IPS DF 6.9 (cell line): ENCODE measurements around the gene RSPH6A.

Experiments
- DNase-seq: peaks from one replicate; pipeline ENCODE4 v3.0.0-alpha.2; 2013; ENCODE audit warnings: low read depth, low spot score
- H3K27ac ChIP-seq: one replicate; pipeline ENCODE4 v1.5.1; 2013; ENCODE audit warnings: low read length, control low read depth
- H3K27me3 ChIP-seq: 2 replicates; pipeline ENCODE4 v1.6.1; 2013; ENCODE audit warnings: mild to moderate bottlenecking, low read length; ENCODE audit not compliant: control insufficient read depth, insufficient read depth
- H3K36me3 ChIP-seq: 2 replicates; pipeline ENCODE4 v1.6.1; 2013; ENCODE audit warnings: low read length; ENCODE audit not compliant: control insufficient read depth, insufficient read depth
- H3K4me1 ChIP-seq: 2 replicates; pipeline ENCODE4 v1.6.1; 2013; ENCODE audit warnings: low read length; ENCODE audit not compliant: control insufficient read depth, insufficient read depth
- H3K4me3 ChIP-seq: 2 replicates; pipeline ENCODE4 v1.5.1; 2013; ENCODE audit warnings: mild to moderate bottlenecking, low read length
- H3K9me3 ChIP-seq: 2 replicates; pipeline ENCODE4 v1.6.1; 2013; ENCODE audit warnings: low read length, inconsistent platforms; ENCODE audit not compliant: control insufficient read depth, insufficient read depth
- WGBS: extraction: QIAGEN DNeasy Blood & Tissue Kit; methylation state at CpG from one replicate; pipeline ENCODE4 v1.1.7; 2013; ENCODE audit warnings: mixed read lengths, missing lambda C conversion rate; ENCODE audit not compliant: insufficient read length, insufficient coverage; 5-methylcytosine and 5-hydroxymethylcytosine counted together

The RSPH6A gene

DNA sequence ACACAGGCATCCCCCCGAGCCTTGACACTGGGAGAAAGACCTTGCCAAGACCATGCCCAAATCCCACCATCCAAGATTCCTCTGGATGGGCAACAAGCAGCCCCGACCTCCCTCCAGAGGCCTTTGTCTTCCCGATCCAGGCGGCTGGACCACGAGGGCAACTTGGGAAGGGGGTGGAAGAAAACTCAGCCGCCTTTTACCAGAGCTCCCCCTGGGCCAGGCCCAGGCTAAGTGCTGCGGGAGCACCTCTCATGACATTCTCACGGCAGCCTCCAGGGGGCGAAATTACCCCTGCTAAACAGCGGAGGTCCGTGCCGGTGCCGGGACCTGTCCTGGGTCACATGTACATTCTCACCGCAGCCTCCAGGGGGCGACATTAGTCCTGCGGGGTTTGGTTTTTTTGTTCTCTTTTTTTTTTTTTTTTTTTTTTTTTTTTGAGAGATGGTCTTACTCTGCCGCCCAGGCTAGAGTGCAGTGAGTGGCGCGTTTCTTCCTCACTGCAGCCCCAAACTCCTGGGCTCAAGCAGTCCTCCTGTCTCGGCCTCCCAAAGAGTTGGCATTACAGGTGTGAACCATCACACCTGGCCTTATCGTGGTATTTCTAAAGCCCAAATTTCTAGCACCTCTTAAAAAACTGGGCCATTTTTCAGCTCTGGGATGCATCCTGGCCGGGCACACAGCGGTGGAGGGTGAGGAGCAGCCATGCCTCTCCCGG, 2.1 kb upstream of the RSPH6A start:
- WGBS = no CpG with 5 or more reads among the region's 24 CpGs
- DNase-seq = peak; percentile 96
- H3K9me3 ChIP-seq = no peaks in the 10 kb centered on the region
- peak overlapping the region; percentile 45; the same call in 1 of the 2 replicates for H3K4me3 ChIP-seq
- no peaks in the 10 kb centered on the region for H3K27me3 ChIP-seq
- no peak overlapping the region for H3K27ac ChIP-seq
- H3K36me3 ChIP-seq = 0 out of 2 replicates have a peak, but pooled peaks cover 4% of the 10 kb centered on the region
- H3K4me1 ChIP-seq = peaks cover 8% of the 10 kb centered on the region

DNA sequence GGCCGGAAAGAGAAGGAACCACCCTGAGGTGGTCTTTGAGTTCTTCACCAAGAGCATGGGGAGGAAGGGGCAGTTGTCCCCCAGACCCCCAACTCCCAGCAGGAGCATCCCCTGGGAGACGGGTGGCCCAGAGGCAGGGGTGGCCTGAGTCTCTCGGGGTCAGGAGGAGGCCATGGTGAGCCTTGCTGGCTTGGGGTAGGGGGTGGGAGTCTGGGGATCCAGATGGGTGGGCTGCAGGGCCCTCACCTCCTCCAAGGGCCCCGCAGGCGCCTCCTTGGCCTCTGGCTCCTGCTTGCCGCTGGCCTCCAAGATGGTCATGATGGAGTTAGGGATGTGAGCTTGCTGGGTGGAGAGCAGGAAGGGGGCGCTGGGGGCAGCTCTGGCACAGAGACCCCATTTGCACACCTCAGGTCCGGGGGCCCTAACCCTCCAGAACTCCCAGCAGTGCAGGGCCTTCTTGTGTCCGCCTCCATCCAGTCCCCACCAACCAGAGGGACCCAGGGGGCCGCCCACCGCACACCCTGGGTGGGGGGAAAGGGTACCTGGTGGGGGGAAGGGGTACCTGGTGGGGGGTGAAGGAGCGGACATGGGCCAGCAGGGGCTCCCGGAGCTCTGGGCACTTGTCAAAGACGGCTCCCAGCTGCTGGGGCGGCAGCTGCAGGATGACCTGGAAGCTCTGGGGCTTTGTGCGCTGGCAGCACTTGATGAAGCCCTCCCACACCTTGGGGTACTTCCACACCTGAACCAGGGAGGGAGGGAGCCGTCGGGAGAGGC, 1.3 kb upstream of the RSPH6A start:
- WGBS = no CpG with 5 or more reads among the region's 18 CpGs
- peak overlapping the region; percentile 45; the same call in 1 of the 2 replicates for H3K4me3 ChIP-seq
- 0 out of 2 replicates have a peak, but pooled peaks cover 4% of the 10 kb centered on the region for H3K36me3 ChIP-seq
- H3K27ac ChIP-seq = no peak overlapping the region
- H3K4me1 ChIP-seq = peaks cover 8% of the 10 kb centered on the region
- no peaks in the 10 kb centered on the region for H3K27me3 ChIP-seq
- DNase-seq = no peak
- no peaks in the 10 kb centered on the region for H3K9me3 ChIP-seq

DNA sequence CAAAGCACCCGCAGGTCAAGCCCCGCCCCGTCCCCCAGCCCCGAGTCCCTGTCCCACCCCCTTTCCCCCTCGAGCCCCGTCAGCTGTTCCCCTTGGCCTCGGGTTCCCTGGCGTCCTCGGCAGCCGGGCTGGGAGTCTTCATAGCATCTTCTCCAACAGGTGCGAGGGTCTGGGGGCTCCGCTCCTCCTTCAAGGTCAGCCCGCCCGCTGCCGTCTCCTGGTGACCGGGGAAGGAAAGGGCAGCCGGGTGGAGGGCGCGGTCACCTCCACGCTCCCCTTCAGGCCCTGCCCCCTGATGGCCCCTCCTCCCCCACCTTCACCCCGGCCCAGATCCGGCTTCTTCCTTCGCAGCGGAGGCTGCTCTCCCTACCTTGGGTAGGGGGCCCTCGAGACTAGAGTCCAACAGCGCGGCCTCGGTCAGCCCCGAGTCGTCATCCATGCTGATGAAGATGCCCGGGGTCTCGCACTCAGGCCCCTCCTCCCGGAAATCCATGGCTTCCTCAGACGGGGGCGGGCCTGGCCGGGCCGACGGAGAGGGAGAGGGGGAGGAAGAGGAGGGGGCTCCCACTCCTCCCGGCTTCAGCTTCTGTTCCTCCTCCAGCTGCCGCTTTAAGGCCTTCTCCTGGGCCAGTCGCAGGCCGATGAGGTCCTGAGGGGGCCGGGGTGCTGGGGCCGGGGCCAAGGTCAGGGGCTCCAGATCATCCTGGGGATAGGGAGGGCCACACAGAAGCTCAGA, 541 bp upstream of the RSPH6A start:
- no peaks in the 10 kb centered on the region for H3K9me3 ChIP-seq
- no peak overlapping the region for H3K27ac ChIP-seq
- H3K36me3 ChIP-seq = 0 out of 2 replicates have a peak, but pooled peaks cover under 1% of the 10 kb centered on the region
- peaks cover 8% of the 10 kb centered on the region; the same call in 1 of the 2 replicates for H3K4me1 ChIP-seq
- WGBS = no CpG with 5 or more reads among the region's 44 CpGs
- H3K4me3 ChIP-seq = peak overlapping the region; percentile 45; the same call in 1 of the 2 replicates
- no peaks in the 10 kb centered on the region for H3K27me3 ChIP-seq
- peak; percentile 70 for DNase-seq

DNA sequence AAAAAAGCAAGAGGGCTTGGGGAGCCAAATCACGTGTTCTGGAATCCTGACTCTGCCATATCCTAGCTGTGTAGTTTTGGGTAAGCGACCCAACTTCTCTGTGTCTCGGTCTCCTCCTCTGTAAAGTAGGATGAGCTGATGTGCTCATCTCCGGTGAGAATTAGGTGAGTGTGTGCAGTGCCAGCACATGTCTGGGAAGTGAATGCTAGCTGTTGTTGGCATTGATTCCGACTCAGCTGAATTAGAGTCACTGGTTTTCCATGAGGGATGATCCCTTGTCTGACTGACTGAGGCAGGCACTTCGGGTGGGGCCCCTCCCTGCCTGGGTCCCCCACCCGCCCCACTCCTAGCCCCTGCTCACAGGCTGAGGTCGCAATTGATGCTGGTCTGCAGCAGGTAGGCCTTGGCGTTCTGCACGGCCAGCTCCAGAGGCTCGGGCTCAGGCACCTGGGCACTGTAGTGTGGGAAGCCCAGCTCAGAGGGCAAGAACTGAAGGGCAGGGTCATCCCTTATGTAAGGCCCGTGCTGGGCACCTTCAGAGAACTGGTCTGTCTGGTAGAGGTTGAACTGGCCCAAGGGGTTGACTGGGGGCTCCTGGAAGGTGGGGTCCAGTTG, 835 bp downstream of the RSPH6A start:
- H3K4me1 ChIP-seq = peaks cover 10% of the 10 kb centered on the region; the same call in 1 of the 2 replicates
- H3K27me3 ChIP-seq = no peaks in the 10 kb centered on the region
- H3K4me3 ChIP-seq = peak overlapping the region; percentile 45; the same call in 1 of the 2 replicates
- no peaks in the 10 kb centered on the region for H3K36me3 ChIP-seq
- DNase-seq = no peak
- H3K27ac ChIP-seq = no peak overlapping the region
- H3K9me3 ChIP-seq = no peaks in the 10 kb centered on the region
- no CpG with 5 or more reads among the region's 12 CpGs for WGBS

DNA sequence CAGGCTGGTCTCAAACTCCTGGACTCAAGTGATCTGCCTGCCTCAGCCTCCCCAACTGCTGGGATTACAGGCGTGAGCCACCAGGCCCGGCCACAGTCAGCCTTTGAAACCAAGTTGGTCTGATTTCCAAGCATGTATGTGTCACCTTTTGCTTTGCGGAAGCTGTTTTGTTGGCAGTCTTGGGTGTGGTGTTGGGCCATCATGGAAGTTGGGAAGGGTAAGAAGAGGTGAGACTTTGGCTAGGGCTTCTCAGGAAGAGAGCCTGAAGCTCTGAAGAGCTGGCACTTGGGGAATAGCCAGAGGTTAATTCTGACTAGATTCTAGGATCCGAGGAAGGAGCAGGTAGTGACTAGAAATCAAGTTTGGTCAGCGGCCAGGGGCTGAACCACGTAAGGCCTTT, 2.8 kb downstream of the RSPH6A start:
- H3K27ac ChIP-seq = no peak overlapping the region
- H3K4me3 ChIP-seq = no peak overlapping the region
- H3K27me3 ChIP-seq = no peaks in the 10 kb centered on the region
- no peak for DNase-seq
- H3K36me3 ChIP-seq = no peaks in the 10 kb centered on the region
- H3K4me1 ChIP-seq = peaks cover 5% of the 10 kb centered on the region; the same call in 1 of the 2 replicates
- no CpG with 5 or more reads among the region's 6 CpGs for WGBS
- no peaks in the 10 kb centered on the region for H3K9me3 ChIP-seq

DNA sequence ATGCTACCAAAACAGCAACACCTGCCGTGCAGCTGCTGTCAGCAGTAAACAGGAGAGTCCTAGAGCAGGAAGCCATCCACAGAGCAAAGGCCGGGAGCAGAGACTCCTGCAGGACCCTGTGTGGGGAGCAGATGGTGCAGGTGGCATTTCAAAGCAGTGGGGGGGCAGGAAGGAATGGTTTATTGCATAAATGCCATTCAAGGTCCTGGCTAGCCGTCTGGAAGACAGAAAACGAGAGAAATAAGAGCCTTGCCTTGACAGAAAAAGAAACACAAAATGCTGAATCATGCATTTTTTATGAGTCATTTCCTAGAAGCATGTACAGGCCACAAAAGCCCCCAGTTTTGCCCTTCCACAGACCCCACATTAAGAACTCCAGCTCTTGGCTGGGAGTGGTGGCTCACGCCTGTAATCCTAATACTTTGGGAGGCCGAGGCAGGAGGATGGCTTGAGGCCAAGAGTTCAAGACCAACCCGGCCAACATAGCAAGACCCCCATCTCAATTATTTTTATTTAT, 5.4 kb downstream of the RSPH6A start:
- Histone ChIP-seq H3K4me3 (no peak overlapping the region), H3K36me3 (no peaks in the 10 kb centered on the region), H3K27ac (no peak overlapping the region), H3K27me3 (no peaks in the 10 kb centered on the region), H3K9me3 (no peaks in the 10 kb centered on the region), H3K4me1 (peaks cover 5% of the 10 kb centered on the region; the same call in 1 of the 2 replicates)
- no peak for DNase-seq
- WGBS = no CpG with 5 or more reads among the region's 7 CpGs

DNA sequence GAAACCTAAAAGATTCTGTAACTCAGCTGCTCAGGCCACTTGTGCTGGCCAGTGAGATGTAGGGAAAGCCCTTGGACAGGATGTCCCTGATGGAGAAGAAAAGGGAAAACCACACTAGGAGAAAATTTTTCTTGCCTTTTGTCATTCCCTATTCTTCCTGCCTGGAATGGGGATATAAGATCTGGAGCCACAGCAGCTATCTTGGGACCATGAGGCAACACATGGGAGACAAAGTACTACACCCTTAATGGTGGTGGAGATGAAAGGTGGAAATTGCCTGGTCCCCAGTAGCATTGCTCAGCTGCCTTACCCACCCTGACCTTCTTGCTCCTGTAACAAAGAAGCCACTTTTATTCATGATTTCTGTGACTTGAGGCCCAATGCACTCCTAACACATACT, 9.4 kb downstream of the RSPH6A start:
- H3K9me3 ChIP-seq = no peaks in the 10 kb centered on the region
- no peaks in the 10 kb centered on the region; the same call in 1 of the 2 replicates for H3K36me3 ChIP-seq
- no peak for DNase-seq
- no peak overlapping the region for H3K27ac ChIP-seq
- H3K27me3 ChIP-seq = no peaks in the 10 kb centered on the region
- peaks cover 4% of the 10 kb centered on the region for H3K4me1 ChIP-seq
- H3K4me3 ChIP-seq = no peak overlapping the region

DNA sequence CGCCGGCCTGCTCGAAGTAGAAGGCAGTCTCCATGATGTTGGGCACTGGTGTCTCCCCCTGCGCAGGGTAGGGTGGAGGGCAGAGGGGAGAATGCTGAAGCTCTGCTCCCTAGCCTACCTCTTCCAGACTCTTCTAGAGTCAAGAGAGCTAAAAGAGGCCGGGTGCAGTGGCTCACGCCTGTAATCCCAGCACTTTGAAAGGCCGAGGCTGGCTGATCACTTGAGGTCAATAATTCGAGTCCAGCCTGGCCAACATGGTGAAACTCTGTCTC, 10.2 kb downstream of the RSPH6A start:
- no CpG with 5 or more reads among the region's 8 CpGs for WGBS
- no peak overlapping the region for H3K27ac ChIP-seq
- no peak overlapping the region for H3K4me3 ChIP-seq
- no peak for DNase-seq
- H3K4me1 ChIP-seq = peaks cover 4% of the 10 kb centered on the region
- no peaks in the 10 kb centered on the region for H3K27me3 ChIP-seq
- H3K36me3 ChIP-seq = no peaks in the 10 kb centered on the region; the same call in 1 of the 2 replicates
- no peaks in the 10 kb centered on the region for H3K9me3 ChIP-seq

DNA sequence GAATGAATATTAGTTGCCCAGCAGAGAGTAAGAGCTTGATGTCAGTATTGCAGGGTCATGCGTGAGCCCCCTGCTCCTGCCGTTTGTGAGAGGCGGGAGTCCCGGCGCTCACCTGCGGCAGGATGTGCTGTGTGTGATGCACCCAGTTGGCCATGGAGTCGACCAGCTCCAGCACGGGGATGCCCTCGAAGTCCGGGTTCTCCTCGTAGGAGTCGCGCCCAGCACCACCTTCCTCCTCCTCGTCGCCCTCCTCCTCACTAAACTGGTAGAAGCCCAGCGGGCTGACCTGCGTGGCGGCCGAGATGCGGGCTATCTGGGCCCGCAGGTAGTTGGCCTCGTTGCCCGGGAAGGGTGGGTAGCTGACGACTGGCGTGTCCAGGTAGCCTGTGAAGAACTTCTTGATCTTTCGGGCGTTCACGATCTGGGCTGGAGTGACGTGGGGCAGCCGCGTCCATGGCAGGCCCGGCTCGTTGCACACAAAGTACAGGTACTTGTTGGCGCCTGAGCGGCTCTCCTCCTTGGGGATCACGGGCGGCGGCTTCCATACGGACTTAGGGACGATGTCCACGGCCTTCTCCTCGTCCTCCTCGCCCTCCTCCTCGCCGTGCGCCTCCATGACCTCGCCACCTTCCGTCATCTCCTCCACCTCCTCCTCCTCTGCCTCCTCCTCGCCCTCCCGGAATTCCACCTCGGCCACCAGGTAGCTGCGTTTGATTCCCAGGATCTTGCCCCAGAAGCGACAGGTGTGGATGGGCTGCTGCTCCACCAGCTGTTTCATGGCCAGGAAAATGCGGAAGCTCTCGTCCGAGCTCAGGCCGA, 10.8 kb downstream of the RSPH6A start:
- H3K27ac ChIP-seq = no peak overlapping the region
- no peak overlapping the region for H3K4me3 ChIP-seq
- no peaks in the 10 kb centered on the region; the same call in 1 of the 2 replicates for H3K36me3 ChIP-seq
- peaks cover 2% of the 10 kb centered on the region; the same call in 1 of the 2 replicates for H3K4me1 ChIP-seq
- no CpG with 5 or more reads among the region's 57 CpGs for WGBS
- DNase-seq = no peak
- H3K27me3 ChIP-seq = no peaks in the 10 kb centered on the region
- no peaks in the 10 kb centered on the region for H3K9me3 ChIP-seq
